Suprapubic skin (tissue), 4 donors: ENCODE measurements around the gene LRRC1. TPM values are rescaled to one million over a fixed set of nuclear protein-coding genes. Genes with fewer than 3 reads are reported as not detected.
"Not testable (repeated sequence)": the region's sequence is repeated elsewhere in the genome, so short reads cannot be mapped to it uniquely, and the experiment has no call there.

Experiments
- DNase-seq, 2 donors: peaks; one replicate each; pipeline ENCODE4 v3.0.0-alpha.2; 2019; ENCODE audit warnings: low spot score in 2 of 2
- H3K27ac ChIP-seq: fragments of 200-600 bp; sonication (generic); one replicate; pipeline ENCODE4 v1.5.1; 2019
- H3K27me3 ChIP-seq: fragments of 200-600 bp; sonication (generic); one replicate; pipeline ENCODE4 v1.5.1; 2019
- H3K36me3 ChIP-seq: fragments of 200-600 bp; sonication (generic); one replicate; pipeline ENCODE4 v1.5.1; 2019
- H3K4me1 ChIP-seq: fragments of 200-600 bp; sonication (generic); one replicate; pipeline ENCODE4 v1.5.1; 2019
- H3K4me3 ChIP-seq: fragments of 200-600 bp; sonication (generic); one replicate; pipeline ENCODE4 v1.5.1; 2019; ENCODE audit warnings: mild to moderate bottlenecking
- H3K9me3 ChIP-seq: fragments of 200-600 bp; sonication (generic); one replicate; pipeline ENCODE4 v1.5.1; 2019
- EP300 ChIP-seq: sonication (generic); formaldehyde crosslinking; IDR thresholded peaks from one replicate; pipeline ENCODE4 v1.6.1; 2017; ENCODE audit warnings: antibody characterized with exemption
- POLR2A ChIP-seq, 2 donors: fragments of 450-650 bp; IDR thresholded peaks; one replicate each; pipeline ENCODE4 v1.6.1; 2017; ENCODE audit warnings: antibody characterized with exemption in 2 of 2, mild to moderate bottlenecking in 2 of 2, moderate library complexity in 2 of 2
- POLR2AphosphoS5 ChIP-seq, 3 donors: sonication (generic); formaldehyde crosslinking; IDR thresholded peaks; one replicate each; pipeline ENCODE4 v1.6.1; 2017; ENCODE audit warnings: antibody characterized with exemption in 3 of 3
- WGBS: methylation state at CpG from one replicate; pipeline ENCODE4 v1.1.5; 2018; 5-methylcytosine and 5-hydroxymethylcytosine counted together
- total RNA-seq, 4 donors: library from RNA; depleted of rRNA; stranded (reverse); fragments of >200 nt; gene quantifications; one replicate each; pipeline ENCODE4 v1.1.0, GENCODE V29; 2016
- TF ChIP-seq, protein P1 (sequence below), 2 donors: fragments of 200-600 bp in 1 of 2; fragments of 450-650 bp in 1 of 2; sonication (generic) in 1 of 2; IDR thresholded peaks; one replicate each; pipeline ENCODE4 v1.5.1; 2016 to 2019; ENCODE audit warnings: antibody characterized with exemption in 2 of 2, mild to moderate bottlenecking in 1 of 2, moderate library complexity in 1 of 2

Gene LRRC1
- total RNA-seq, 4 donors from 2014 or later = 34.6 to 80.9 (median 42.4) TPM

DNA sequence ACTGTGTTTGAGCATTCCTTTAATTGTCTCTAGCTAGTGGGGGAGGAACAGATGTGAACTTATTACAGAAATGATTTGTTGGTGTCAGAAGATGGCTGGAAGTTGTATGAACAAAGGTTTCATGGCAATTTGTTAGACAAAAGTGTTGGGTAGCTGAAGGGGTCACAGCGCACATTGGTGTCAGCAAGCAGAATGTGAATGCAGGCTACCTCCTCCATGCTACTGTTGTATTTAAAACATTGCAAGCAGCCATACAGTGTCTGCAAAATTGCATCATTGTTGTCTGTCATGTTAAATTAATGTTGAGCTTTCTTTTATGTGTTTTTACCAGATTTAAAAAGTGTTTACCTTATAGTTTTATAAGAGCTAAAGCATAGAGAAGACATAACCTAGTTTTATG, 6.2 kb downstream of the LRRC1 start:
- Histone ChIP-seq H3K27ac (no peak overlapping the region), H3K4me3 (no peak overlapping the region), H3K4me1 (peaks cover 32% of the 10 kb centered on the region), H3K27me3 (no peaks in the 10 kb centered on the region), H3K36me3 (no peaks in the 10 kb centered on the region), H3K9me3 (no peaks in the 10 kb centered on the region)
- 92% methylated on average over 1 of the region's 1 CpG for WGBS
- TF ChIP-seq POLR2AphosphoS5 (IDR thresholded peaks at IDR 0.05) (no peak), EP300 (no peak), POLR2A (IDR thresholded peaks at IDR 0.05) (no peak)
- TF ChIP-seq, protein P1, sequence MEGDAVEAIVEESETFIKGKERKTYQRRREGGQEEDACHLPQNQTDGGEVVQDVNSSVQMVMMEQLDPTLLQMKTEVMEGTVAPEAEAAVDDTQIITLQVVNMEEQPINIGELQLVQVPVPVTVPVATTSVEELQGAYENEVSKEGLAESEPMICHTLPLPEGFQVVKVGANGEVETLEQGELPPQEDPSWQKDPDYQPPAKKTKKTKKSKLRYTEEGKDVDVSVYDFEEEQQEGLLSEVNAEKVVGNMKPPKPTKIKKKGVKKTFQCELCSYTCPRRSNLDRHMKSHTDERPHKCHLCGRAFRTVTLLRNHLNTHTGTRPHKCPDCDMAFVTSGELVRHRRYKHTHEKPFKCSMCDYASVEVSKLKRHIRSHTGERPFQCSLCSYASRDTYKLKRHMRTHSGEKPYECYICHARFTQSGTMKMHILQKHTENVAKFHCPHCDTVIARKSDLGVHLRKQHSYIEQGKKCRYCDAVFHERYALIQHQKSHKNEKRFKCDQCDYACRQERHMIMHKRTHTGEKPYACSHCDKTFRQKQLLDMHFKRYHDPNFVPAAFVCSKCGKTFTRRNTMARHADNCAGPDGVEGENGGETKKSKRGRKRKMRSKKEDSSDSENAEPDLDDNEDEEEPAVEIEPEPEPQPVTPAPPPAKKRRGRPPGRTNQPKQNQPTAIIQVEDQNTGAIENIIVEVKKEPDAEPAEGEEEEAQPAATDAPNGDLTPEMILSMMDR (IDR thresholded peaks at IDR 0.05) = no peak
- no peak for DNase-seq

DNA sequence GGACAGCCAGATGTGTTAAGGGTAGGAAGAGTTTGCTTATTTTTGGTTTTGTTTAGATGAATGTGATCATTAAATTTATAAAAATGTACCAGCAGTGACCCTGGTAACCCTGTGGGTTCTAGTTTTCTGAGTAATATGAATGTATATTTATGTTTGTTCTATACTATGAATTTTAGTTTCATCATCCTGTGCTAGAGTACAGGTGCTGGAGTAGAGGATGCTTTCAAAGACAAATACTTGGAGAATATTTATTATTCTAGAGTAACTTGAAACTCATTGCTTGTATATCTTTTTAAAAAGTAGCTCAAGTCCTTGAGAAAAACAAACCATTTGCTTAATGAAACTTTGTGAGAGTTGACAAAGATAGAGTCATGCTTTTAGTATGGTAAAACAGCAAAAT, 7.8 kb downstream of the LRRC1 start:
- Histone ChIP-seq H3K4me3 (no peak overlapping the region), H3K4me1 (peaks cover 17% of the 10 kb centered on the region), H3K27ac (no peak overlapping the region), H3K9me3 (no peaks in the 10 kb centered on the region), H3K36me3 (no peaks in the 10 kb centered on the region), H3K27me3 (no peaks in the 10 kb centered on the region)
- no peak for DNase-seq
- TF ChIP-seq, protein P1 (IDR thresholded peaks at IDR 0.05) = no peak
- TF ChIP-seq EP300 = no peak
- TF ChIP-seq POLR2AphosphoS5 (IDR thresholded peaks at IDR 0.05) = no peak
- TF ChIP-seq POLR2A (IDR thresholded peaks at IDR 0.05) = no peak

DNA sequence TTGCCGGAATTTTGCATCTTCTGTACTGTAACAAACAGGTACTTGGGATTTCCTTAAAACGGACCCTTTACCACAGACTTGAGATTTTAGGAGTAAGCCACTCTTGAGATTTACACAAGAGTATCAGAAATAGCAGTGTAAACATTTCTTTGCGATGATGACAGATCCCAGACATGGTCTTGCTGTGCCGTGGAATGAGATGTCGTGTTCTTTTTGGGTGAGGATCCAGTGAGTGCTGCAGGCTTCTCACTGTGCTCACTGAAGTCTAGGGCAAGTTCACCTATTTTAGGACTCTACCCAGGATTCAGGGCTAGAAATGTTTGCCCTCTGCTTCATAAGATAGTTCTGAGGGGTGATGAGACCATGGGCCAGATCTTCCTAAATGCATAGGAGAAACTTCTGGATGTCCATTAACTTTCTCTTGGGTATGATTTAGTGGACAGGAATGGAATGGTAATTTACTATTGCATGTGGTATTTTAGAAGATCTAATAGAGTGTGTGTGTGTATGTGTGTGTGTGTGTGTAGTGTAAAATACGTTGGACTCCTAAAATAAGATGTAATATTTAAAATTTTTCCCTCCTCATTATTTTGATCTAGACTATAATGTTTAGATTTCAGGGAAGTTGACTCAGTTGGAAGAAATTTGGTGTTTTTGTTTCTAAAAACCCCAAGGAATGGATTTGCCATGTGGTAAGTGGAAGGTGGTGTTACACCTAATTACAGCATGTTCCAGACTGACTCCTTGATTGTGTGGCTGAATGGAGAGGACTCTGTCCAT, 8.5 kb downstream of the LRRC1 start:
- no peaks in the 10 kb centered on the region for H3K9me3 ChIP-seq
- no peaks in the 10 kb centered on the region for H3K27me3 ChIP-seq
- no peak overlapping the region for H3K4me3 ChIP-seq
- no peak for TF ChIP-seq POLR2A (IDR thresholded peaks at IDR 0.05)
- no peak for TF ChIP-seq EP300
- TF ChIP-seq, protein P1 (IDR thresholded peaks at IDR 0.05) = no peak
- peaks cover 16% of the 10 kb centered on the region for H3K4me1 ChIP-seq
- DNase-seq = no peak
- H3K27ac ChIP-seq = no peak overlapping the region
- WGBS = 91% methylated on average over 6 of the region's 6 CpGs
- H3K36me3 ChIP-seq = no peaks in the 10 kb centered on the region

DNA sequence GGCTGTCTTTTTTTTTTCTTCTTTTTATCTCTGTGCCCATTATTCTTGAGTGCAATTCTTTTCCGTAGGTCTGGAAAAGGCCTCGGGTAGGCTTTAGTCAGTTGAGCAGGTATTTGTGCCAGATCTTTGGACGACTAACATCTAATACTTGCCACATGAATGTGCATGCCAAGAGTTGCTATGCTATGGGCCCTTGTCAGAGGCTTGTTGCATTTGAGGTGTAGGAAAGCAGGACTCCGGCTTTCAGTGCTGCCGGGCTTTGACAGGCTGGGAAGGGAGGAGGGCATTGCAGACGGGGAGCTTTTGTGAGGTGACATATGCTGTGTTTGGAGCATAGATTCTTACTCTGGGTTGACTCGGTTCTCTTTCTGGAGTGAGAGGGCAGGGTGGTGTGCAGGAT, 10.2 kb downstream of the LRRC1 start:
- H3K36me3 ChIP-seq = no peaks in the 10 kb centered on the region
- H3K27ac ChIP-seq = no peak overlapping the region
- peaks cover 20% of the 10 kb centered on the region for H3K4me1 ChIP-seq
- WGBS = 44% methylated on average over 7 of the region's 7 CpGs
- no peak for DNase-seq
- no peak overlapping the region for H3K4me3 ChIP-seq
- no peaks in the 10 kb centered on the region for H3K27me3 ChIP-seq
- TF ChIP-seq POLR2AphosphoS5 (IDR thresholded peaks at IDR 0.05) = no peak
- TF ChIP-seq EP300 = no peak
- TF ChIP-seq, protein P1 (IDR thresholded peaks at IDR 0.05) = no peak
- TF ChIP-seq POLR2A (IDR thresholded peaks at IDR 0.05) = no peak
- H3K9me3 ChIP-seq = no peaks in the 10 kb centered on the region

DNA sequence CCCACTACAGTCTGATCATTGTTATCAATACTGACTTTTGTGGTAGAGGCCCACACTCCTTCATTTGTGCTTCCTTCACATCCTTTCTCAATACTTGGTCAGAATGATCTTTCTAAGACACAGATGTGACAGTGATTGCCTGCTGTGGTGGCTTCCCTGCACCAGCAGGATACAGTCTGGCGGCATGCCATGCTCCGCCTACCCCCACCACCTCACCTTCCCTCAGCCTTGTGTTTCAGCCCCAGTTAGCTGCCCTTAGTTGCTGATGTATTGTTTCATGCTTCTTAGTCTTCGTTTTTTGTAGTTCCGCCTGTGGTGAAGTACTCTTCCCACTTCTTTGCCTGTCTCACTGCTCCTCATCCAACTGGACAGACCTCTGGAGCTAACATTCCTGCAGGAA, 10.9 kb downstream of the LRRC1 start:
- Histone ChIP-seq H3K27me3 (no peaks in the 10 kb centered on the region), H3K27ac (no peak overlapping the region), H3K4me3 (no peak overlapping the region), H3K4me1 (peaks cover 26% of the 10 kb centered on the region), H3K36me3 (no peaks in the 10 kb centered on the region), H3K9me3 (no peaks in the 10 kb centered on the region)
- TF ChIP-seq EP300 = no peak
- TF ChIP-seq POLR2AphosphoS5 (IDR thresholded peaks at IDR 0.05) = no peak
- TF ChIP-seq, protein P1 (IDR thresholded peaks at IDR 0.05) = no peak
- no peak for TF ChIP-seq POLR2A (IDR thresholded peaks at IDR 0.05)
- WGBS = 81% methylated on average over 4 of the region's 4 CpGs
- DNase-seq = no peak

DNA sequence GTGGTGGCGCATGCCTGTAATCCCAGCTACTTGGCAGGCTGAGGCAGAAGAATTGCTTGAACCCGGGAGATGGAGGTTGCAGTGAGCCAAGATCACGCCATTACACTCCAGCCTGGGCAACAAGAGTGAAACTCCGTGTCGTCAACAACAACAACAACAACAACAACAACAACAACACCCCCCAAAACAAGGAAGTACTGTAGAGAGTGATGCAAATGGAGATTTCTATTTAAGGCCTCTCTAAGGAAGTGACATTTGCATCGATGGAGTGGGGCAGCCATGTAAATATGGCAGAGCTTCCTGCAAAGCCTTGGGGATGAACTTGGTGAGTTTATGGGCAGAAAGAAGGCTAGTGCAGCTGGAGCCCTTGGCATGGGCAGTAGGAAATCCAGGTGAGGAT, 12.8 kb downstream of the LRRC1 start:
- H3K4me1 ChIP-seq = peaks cover 39% of the 10 kb centered on the region
- WGBS = 89% methylated on average over 6 of the region's 6 CpGs
- not testable (repeated sequence) for H3K4me3 ChIP-seq

More for the DNA sequence above, 12.8 kb downstream of the LRRC1 start:
- H3K27me3 ChIP-seq, H3K9me3 ChIP-seq, H3K27ac ChIP-seq, DNase-seq, H3K36me3 ChIP-seq: not testable (repeated sequence)
